Vagina (tissue), 2 donors: Measurements from ENCODE around the gene CNIH2.

Experiments used
- POLR2AphosphoS5 ChIP-seq, 2 donors: sonication (generic); formaldehyde crosslinking; IDR thresholded peaks; one replicate each; pipeline ENCODE4 v1.9.0; 2017; ENCODE audit warnings: antibody characterized with exemption in 2 of 2, mild to moderate bottlenecking in 2 of 2, low read depth in 1 of 2; ENCODE audit not compliant: insufficient read depth in 1 of 2
- TF ChIP-seq, protein P1 (sequence below), 3 experiments: fragments of 450-650 bp in 2 of 3; fragments of 200-600 bp in 1 of 3; sonication (generic) in 1 of 3; IDR thresholded peaks; one replicate each; pipeline ENCODE4 v1.5.1; 2017 to 2019; ENCODE audit warnings: antibody characterized with exemption in 3 of 3, mild to moderate bottlenecking in 2 of 3, moderate library complexity in 2 of 3

DNA sequence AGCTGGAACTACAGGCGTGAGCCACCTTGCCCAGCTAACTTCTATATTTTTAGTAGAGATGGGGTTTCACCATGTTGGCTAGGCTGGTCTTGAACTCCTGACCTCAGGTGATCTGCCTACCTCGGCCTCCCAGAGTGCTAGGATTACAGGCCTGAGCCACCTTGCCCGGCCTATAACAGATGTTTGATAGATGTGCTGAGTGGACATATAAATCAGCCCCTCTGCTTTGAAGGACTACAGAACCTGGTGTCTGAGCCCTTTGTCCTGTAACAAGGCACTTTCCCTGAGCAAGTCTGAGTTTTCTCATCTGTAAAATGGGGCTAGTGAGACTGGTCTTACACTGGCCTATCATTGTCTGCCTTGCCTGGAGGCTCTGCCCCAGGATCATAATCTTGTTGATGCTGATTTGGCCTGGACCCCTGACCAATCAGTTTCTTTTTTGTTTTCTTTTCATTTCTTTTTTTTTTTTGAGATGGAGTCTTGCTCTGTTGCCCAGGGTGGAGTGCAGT lies 51.2 kb downstream of the CNIH2 start:
- TF ChIP-seq, protein P1, sequence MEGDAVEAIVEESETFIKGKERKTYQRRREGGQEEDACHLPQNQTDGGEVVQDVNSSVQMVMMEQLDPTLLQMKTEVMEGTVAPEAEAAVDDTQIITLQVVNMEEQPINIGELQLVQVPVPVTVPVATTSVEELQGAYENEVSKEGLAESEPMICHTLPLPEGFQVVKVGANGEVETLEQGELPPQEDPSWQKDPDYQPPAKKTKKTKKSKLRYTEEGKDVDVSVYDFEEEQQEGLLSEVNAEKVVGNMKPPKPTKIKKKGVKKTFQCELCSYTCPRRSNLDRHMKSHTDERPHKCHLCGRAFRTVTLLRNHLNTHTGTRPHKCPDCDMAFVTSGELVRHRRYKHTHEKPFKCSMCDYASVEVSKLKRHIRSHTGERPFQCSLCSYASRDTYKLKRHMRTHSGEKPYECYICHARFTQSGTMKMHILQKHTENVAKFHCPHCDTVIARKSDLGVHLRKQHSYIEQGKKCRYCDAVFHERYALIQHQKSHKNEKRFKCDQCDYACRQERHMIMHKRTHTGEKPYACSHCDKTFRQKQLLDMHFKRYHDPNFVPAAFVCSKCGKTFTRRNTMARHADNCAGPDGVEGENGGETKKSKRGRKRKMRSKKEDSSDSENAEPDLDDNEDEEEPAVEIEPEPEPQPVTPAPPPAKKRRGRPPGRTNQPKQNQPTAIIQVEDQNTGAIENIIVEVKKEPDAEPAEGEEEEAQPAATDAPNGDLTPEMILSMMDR (IDR thresholded peaks at IDR 0.05): no peak
- TF ChIP-seq POLR2AphosphoS5 (IDR thresholded peaks at IDR 0.05; ENCODE audit: insufficient read depth in 1 of 2, low read depth in 1 of 2): no peak
